ENCODE data around the gene GCSAM.

DNA sequence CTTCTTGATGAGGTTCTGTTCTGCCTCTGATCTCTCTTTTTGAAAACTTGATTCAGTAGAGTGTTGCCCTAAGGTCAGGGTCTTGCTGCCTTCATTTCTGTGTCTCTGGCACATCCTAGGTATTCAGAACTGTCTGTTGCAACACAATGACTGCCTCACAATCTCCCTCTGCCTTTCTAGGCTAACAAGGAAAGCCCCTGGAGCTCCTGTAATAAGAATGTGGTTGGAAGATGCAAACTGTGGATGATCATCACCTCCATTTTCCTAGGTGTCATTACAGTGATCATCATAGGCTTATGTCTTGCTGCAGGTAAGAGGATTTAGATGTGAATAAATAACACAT lies 39.9 kb downstream of the GCSAM start:
- no peak for TF ChIP-seq EZH2 (IDR thresholded peaks at IDR 0.05; ENCODE audit: borderline replicate concordance, low read depth, low read length, severe bottlenecking)
- no peak for TF ChIP-seq POLR2A (IDR thresholded peaks at IDR 0.05; ENCODE audit: low read depth, low read length)
- TF ChIP-seq POLR2AphosphoS5 (IDR thresholded peaks at IDR 0.05; ENCODE audit: insufficient read depth, low read depth, low read length): no peak
- TF ChIP-seq, protein P1, sequence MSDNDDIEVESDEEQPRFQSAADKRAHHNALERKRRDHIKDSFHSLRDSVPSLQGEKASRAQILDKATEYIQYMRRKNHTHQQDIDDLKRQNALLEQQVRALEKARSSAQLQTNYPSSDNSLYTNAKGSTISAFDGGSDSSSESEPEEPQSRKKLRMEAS (IDR thresholded peaks at IDR 0.05; ENCODE audit: insufficient read depth, insufficient read length): no peak
- TF ChIP-seq, protein P2, sequence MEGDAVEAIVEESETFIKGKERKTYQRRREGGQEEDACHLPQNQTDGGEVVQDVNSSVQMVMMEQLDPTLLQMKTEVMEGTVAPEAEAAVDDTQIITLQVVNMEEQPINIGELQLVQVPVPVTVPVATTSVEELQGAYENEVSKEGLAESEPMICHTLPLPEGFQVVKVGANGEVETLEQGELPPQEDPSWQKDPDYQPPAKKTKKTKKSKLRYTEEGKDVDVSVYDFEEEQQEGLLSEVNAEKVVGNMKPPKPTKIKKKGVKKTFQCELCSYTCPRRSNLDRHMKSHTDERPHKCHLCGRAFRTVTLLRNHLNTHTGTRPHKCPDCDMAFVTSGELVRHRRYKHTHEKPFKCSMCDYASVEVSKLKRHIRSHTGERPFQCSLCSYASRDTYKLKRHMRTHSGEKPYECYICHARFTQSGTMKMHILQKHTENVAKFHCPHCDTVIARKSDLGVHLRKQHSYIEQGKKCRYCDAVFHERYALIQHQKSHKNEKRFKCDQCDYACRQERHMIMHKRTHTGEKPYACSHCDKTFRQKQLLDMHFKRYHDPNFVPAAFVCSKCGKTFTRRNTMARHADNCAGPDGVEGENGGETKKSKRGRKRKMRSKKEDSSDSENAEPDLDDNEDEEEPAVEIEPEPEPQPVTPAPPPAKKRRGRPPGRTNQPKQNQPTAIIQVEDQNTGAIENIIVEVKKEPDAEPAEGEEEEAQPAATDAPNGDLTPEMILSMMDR (IDR thresholded peaks at IDR 0.05; ENCODE audit: extremely low read depth in 1 of 2, insufficient read depth in 1 of 2, low read depth in 1 of 2, low read length in 2 of 2): no peak
- TF ChIP-seq JUN (IDR thresholded peaks at IDR 0.05; ENCODE audit: borderline replicate concordance, insufficient read depth, insufficient read length, low read depth): no peak
- TF ChIP-seq MYC (IDR thresholded peaks at IDR 0.05; ENCODE audit: low read depth, low read length): no peak

All from endothelial cell of umbilical vein (primary cell).